ENCODE measurements around the gene PCNX1. TPM values are rescaled to one million over a fixed set of nuclear protein-coding genes. Genes with fewer than 3 reads are reported as not detected.

Gene PCNX1
- total RNA-seq, 1 donor: 51.0 TPM

DNA sequence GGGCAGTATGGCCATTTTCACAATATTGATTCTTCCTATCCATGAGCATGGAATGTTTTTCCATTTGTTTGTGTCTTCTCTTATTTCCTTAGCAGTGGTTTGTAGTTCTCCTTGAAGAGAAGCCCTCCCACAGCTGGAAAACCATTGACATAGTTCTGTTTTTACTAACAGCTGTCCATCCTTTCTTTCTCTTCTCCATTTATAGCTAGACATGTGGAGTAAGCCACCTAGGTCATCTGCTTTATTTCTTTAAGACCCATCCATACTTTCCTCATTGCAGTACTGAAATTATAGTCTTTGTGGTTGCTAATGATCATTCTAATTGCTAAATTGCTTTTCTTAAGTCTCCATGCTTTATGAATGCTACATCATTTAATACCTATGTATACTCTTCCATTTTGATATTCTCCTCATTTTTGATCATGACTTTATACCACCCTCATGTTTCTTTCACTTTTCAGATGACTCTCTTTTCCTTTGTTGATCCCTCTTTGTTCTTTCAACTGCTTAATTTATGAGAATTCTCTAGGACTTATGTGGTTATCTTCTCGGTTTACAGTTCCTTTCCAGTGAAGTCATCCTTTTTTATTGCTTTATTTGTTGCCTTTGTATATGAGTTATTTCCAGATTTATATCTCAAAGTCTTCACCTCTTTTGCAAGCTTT, 114.2 kb downstream of the PCNX1 start:
- Histone ChIP-seq H3K27me3 (ENCODE audit: insufficient read depth, low read length) (no peaks in the 10 kb centered on the region), H3K4me3 (ENCODE audit: insufficient read depth, low read length) (peak overlapping the region; percentile 24), H3K4me1 (ENCODE audit: insufficient read depth, low read length) (peaks cover 15% of the 10 kb centered on the region), H3K79me2 (ENCODE audit: insufficient read depth, low read length) (no peaks in the 10 kb centered on the region), H3K27ac (ENCODE audit: low read depth, low read length) (peak overlapping the region; percentile 55), H2AFZ (ENCODE audit: low read length) (no peak overlapping the region), H4K20me1 (ENCODE audit: insufficient read depth, low read length) (peaks cover 7% of the 10 kb centered on the region), H3K9me3 (ENCODE audit: low read depth, low read length) (no peaks in the 10 kb centered on the region), H3K36me3 (ENCODE audit: insufficient read depth, low read length) (peaks cover 19% of the 10 kb centered on the region), H3K4me2 (ENCODE audit: insufficient read depth, low read length) (peak overlapping the region; percentile 67)
- no peak for DNase-seq (ENCODE audit: insufficient read length, low spot score, missing footprints)
- TF ChIP-seq, protein P1, sequence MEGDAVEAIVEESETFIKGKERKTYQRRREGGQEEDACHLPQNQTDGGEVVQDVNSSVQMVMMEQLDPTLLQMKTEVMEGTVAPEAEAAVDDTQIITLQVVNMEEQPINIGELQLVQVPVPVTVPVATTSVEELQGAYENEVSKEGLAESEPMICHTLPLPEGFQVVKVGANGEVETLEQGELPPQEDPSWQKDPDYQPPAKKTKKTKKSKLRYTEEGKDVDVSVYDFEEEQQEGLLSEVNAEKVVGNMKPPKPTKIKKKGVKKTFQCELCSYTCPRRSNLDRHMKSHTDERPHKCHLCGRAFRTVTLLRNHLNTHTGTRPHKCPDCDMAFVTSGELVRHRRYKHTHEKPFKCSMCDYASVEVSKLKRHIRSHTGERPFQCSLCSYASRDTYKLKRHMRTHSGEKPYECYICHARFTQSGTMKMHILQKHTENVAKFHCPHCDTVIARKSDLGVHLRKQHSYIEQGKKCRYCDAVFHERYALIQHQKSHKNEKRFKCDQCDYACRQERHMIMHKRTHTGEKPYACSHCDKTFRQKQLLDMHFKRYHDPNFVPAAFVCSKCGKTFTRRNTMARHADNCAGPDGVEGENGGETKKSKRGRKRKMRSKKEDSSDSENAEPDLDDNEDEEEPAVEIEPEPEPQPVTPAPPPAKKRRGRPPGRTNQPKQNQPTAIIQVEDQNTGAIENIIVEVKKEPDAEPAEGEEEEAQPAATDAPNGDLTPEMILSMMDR (IDR thresholded peaks at IDR 0.05; ENCODE audit: extremely low read depth, low read depth, low read length): no peak

DNA sequence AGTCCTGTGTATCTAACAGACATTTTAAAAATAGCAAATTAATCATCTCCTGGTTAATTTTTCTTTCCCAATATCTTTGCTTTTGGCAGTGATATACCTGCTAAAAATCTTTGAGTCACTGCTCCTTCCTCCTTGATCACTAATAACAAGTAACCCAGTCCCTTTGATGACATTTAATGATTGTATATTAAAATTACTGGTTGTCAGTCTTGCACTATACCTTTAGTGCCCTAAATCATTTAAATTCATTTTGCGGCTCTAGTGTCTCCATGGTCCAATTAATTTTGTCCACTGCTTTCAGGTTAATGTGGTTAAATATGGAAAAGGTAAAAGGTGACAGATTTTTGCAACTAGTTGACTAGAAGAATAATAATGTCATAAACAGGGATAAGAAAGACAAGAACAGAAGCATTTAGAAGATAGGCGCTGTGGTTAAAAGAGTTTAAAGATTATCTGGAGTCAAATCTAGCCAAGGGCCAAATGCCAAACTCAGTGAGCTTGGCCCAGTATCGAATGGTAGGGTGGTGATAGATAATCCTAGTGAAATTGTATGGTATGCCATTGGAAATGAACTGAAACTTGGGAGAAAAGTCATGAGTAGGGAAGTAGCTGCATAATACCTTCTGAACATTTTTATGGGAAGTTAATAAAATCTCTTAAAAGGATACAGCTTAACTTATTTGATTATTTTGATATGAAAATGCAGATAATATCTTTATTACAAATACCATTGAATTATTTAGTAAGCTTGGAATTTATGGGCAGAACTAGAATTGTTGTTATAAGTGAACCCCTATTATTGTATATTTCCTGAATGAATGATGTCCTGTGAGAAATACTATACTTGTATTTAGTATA, 115.0 kb downstream of the PCNX1 start:
- Histone ChIP-seq H3K79me2 (ENCODE audit: insufficient read depth, low read length) (no peaks in the 10 kb centered on the region), H3K4me1 (ENCODE audit: insufficient read depth, low read length) (peaks cover 15% of the 10 kb centered on the region), H3K4me2 (ENCODE audit: insufficient read depth, low read length) (peak overlapping the region; percentile 67), H3K36me3 (ENCODE audit: insufficient read depth, low read length) (peaks cover 19% of the 10 kb centered on the region), H3K4me3 (ENCODE audit: insufficient read depth, low read length) (no peak overlapping the region), H3K9me3 (ENCODE audit: low read depth, low read length) (no peaks in the 10 kb centered on the region), H3K27me3 (ENCODE audit: insufficient read depth, low read length) (no peaks in the 10 kb centered on the region), H4K20me1 (ENCODE audit: insufficient read depth, low read length) (peaks cover 7% of the 10 kb centered on the region), H3K27ac (ENCODE audit: low read depth, low read length) (peak overlapping the region; percentile 55), H2AFZ (ENCODE audit: low read length) (no peak overlapping the region)
- no peak for DNase-seq (ENCODE audit: insufficient read length, low spot score, missing footprints)
- TF ChIP-seq, protein P1 (IDR thresholded peaks at IDR 0.05; ENCODE audit: extremely low read depth, low read depth, low read length): no peak

- Histone ChIP-seq H3K4me1 (ENCODE audit: insufficient read depth, low read length) (peaks cover 15% of the 10 kb centered on the region), H3K79me2 (ENCODE audit: insufficient read depth, low read length) (no peaks in the 10 kb centered on the region), H3K4me2 (ENCODE audit: insufficient read depth, low read length) (no peak overlapping the region), H3K4me3 (ENCODE audit: insufficient read depth, low read length) (no peak overlapping the region), H3K9me3 (ENCODE audit: low read depth, low read length) (no peaks in the 10 kb centered on the region), H4K20me1 (ENCODE audit: insufficient read depth, low read length) (peaks cover 7% of the 10 kb centered on the region), H3K27me3 (ENCODE audit: insufficient read depth, low read length) (no peaks in the 10 kb centered on the region), H3K27ac (ENCODE audit: low read depth, low read length) (no peak overlapping the region), H3K36me3 (ENCODE audit: insufficient read depth, low read length) (peaks cover 19% of the 10 kb centered on the region), H2AFZ (ENCODE audit: low read length) (no peak overlapping the region)
- no peak for DNase-seq (ENCODE audit: insufficient read length, low spot score, missing footprints)
- TF ChIP-seq, protein P1 (IDR thresholded peaks at IDR 0.05; ENCODE audit: extremely low read depth, low read depth, low read length): no peak
Measured at GRCh38 chr14:71022939-71023338, 115.7 kb downstream of the PCNX1 start.

DNA sequence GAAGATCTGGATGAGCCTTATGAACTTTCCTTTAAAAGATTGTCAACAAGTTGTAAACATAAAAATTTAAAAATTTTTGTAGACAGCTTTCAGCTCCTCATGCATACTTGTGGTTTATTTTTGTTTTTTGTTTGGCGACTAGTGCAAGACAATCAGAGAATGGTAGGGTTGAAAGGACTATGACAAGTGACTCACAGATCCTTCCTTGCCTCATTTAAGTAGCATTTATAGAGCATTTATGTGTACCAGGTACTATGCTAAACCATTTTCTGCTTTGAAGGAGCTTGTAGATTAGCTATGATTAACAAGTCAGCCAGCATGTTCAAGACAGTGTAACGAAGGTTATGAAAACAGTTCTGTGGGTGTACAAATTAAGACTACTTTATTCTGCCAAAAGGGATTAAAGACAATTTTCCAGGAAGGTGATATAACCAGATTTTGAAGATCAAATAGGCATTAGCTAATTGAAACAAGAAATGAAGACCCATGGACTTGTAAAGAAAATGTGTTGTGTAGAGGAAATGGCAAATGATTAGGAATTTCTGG, 122.0 kb downstream of the PCNX1 start:
- Histone ChIP-seq H3K4me2 (ENCODE audit: insufficient read depth, low read length) (no peak overlapping the region), H3K27ac (ENCODE audit: low read depth, low read length) (no peak overlapping the region), H4K20me1 (ENCODE audit: insufficient read depth, low read length) (no peaks in the 10 kb centered on the region), H3K79me2 (ENCODE audit: insufficient read depth, low read length) (no peaks in the 10 kb centered on the region), H3K4me1 (ENCODE audit: insufficient read depth, low read length) (no peaks in the 10 kb centered on the region), H2AFZ (ENCODE audit: low read length) (no peak overlapping the region), H3K36me3 (ENCODE audit: insufficient read depth, low read length) (peaks cover 36% of the 10 kb centered on the region), H3K4me3 (ENCODE audit: insufficient read depth, low read length) (no peak overlapping the region), H3K27me3 (ENCODE audit: insufficient read depth, low read length) (no peaks in the 10 kb centered on the region), H3K9me3 (ENCODE audit: low read depth, low read length) (no peaks in the 10 kb centered on the region)
- peak; percentile 29 for DNase-seq (ENCODE audit: insufficient read length, low spot score, missing footprints)
- TF ChIP-seq, protein P1 (IDR thresholded peaks at IDR 0.05; ENCODE audit: extremely low read depth, low read depth, low read length): no peak
